Prostate gland (tissue), 2 donors: ENCODE results near the gene TNP2.

Experiments
- POLR2A ChIP-seq: fragments of 450-650 bp; IDR thresholded peaks from one replicate; pipeline ENCODE4 v1.6.1; 2016; ENCODE audit warnings: antibody characterized with exemption, mild to moderate bottlenecking
- TF ChIP-seq, protein P1 (sequence below), 4 experiments: fragments of 200-600 bp in 2 of 4; fragments of 450-650 bp in 2 of 4; sonication (generic) in 2 of 4; IDR thresholded peaks; 1 replicate in 3 of 4; 2 replicates in 1 of 4; pipeline ENCODE4 v1.5.1; 2016 to 2019; ENCODE audit warnings: antibody characterized with exemption in 4 of 4, mild to moderate bottlenecking in 2 of 4, moderate library complexity in 2 of 4

DNA sequence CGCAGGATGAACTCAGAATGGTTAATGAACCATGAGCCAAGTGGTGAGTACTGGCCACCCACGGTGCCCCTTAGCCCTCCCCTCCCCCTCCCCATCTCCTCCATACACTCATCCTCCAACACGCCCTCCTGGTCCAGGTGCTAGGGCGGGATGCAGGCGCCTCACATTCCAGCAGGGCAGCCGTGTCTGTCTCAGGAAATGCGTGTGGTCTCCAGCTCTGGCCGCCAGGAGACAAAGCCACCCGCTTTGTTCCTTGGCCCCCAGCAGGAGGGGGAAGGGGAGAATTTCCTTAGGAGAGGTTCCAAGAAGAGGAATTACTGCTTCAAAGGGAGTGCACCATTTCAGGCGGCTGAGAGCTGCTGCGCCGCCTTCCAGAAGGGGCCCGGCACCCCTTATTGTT lies 46.4 kb upstream of the TNP2 start:
- TF ChIP-seq, protein P1, sequence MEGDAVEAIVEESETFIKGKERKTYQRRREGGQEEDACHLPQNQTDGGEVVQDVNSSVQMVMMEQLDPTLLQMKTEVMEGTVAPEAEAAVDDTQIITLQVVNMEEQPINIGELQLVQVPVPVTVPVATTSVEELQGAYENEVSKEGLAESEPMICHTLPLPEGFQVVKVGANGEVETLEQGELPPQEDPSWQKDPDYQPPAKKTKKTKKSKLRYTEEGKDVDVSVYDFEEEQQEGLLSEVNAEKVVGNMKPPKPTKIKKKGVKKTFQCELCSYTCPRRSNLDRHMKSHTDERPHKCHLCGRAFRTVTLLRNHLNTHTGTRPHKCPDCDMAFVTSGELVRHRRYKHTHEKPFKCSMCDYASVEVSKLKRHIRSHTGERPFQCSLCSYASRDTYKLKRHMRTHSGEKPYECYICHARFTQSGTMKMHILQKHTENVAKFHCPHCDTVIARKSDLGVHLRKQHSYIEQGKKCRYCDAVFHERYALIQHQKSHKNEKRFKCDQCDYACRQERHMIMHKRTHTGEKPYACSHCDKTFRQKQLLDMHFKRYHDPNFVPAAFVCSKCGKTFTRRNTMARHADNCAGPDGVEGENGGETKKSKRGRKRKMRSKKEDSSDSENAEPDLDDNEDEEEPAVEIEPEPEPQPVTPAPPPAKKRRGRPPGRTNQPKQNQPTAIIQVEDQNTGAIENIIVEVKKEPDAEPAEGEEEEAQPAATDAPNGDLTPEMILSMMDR (IDR thresholded peaks at IDR 0.05) = no peak
- no peak for TF ChIP-seq POLR2A
